SK-N-SH (cell line): ENCODE results near the gene WDR62. TPM values are rescaled to one million over a fixed set of nuclear protein-coding genes. Genes with fewer than 3 reads are reported as not detected.

ENCODE experiments used
- CTCF ChIA-PET: fragments of 300-600, 350-600 bp; formaldehyde crosslinking; extraction: SDS; loops from one replicate; lab custom pipeline; 2021; lab: Yijun Ruan, JAX
- POLR2A ChIA-PET: fragments of 350-600 bp; sonication (Branson Sonifier 250); formaldehyde crosslinking; extraction: SDS; loops from one replicate; lab custom pipeline; 2020; ENCODE audit warnings: antibody characterized with exemption, inconsistent platforms; lab: Yijun Ruan, JAX
- DNase-seq: peaks from one replicate; pipeline ENCODE4 v3.0.0; 2012
- H2AFZ ChIP-seq: fragments of 200-600 bp; sonication (generic); 2 replicates; pipeline ENCODE4 v1.8.1; 2016; ENCODE audit warnings: antibody characterized with exemption, mild to moderate bottlenecking, low read depth
- H3F3A ChIP-seq: fragments of 200-600 bp; sonication (generic); replicated peaks from 2 replicates; pipeline ENCODE3; 2016; ENCODE audit warnings: antibody characterized with exemption, mild to moderate bottlenecking; ENCODE audit not compliant: insufficient read depth
- H3K27ac ChIP-seq, 2 experiments: fragments of 200-500 bp in 1 of 2; fragments of 200-600 bp in 1 of 2; sonication (Bioruptor generic) in 1 of 2; sonication (generic), shearing (Covaris generic) in 1 of 2; 2 replicates each; pipeline versions ENCODE4 v1.5.1 to v1.6.1; 2014 to 2016; ENCODE audit warnings: low read depth in 2 of 2, inconsistent platforms in 1 of 2, low read length in 1 of 2, mild to moderate bottlenecking in 1 of 2, mixed read lengths in 1 of 2
- H3K27me3 ChIP-seq: fragments of 200-600 bp; sonication (generic), shearing (Covaris generic); 2 replicates; pipeline ENCODE4 v1.6.1; 2016; ENCODE audit warnings: mixed run types; ENCODE audit not compliant: insufficient read depth
- H3K36me3 ChIP-seq, 2 experiments: fragments of 200-500 bp in 1 of 2; fragments of 200-600 bp in 1 of 2; sonication (Bioruptor generic) in 1 of 2; sonication (generic) in 1 of 2; replicated peaks in 1 of 2; 2 replicates each; pipeline versions ENCODE3 to v1.5.1; 2014 to 2016; ENCODE audit warnings: low read length in 1 of 2, mild to moderate bottlenecking in 1 of 2; ENCODE audit not compliant: insufficient read depth in 2 of 2, control insufficient read depth in 1 of 2
- H3K4me1 ChIP-seq, 2 experiments: fragments of 200-500 bp in 1 of 2; fragments of 200-600 bp in 1 of 2; sonication (Bioruptor generic) in 1 of 2; sonication (generic), shearing (Covaris generic) in 1 of 2; 2 replicates each; pipeline versions ENCODE4 v1.5.1 to v1.6.1; 2014 to 2016; ENCODE audit warnings: low read depth in 1 of 2, low read length in 1 of 2, mixed run types in 1 of 2; ENCODE audit not compliant: insufficient read depth in 2 of 2, control insufficient read depth in 1 of 2
- H3K4me2 ChIP-seq: fragments of 200-600 bp; sonication (generic), shearing (Covaris generic); 2 replicates; pipeline ENCODE4 v1.6.1; 2017; ENCODE audit warnings: mixed run types
- H3K4me3 ChIP-seq, 2 experiments: fragments of 200-500 bp in 1 of 2; fragments of 200-600 bp in 1 of 2; sonication (Bioruptor generic) in 1 of 2; sonication (generic), shearing (Covaris generic) in 1 of 2; 2 replicates each; pipeline versions ENCODE4 v1.5.1 to v1.8.1; 2014 to 2016; ENCODE audit warnings: low read depth in 2 of 2, inconsistent platforms in 1 of 2, low read length in 1 of 2, mild to moderate bottlenecking in 1 of 2, mixed read lengths in 1 of 2, moderate library complexity in 1 of 2
- H3K79me2 ChIP-seq: fragments of 200-600 bp; sonication (generic); 2 replicates; pipeline ENCODE4 v1.8.1; 2017; ENCODE audit warnings: mild to moderate bottlenecking; ENCODE audit not compliant: insufficient read depth
- H3K9ac ChIP-seq: fragments of 200-600 bp; sonication (generic); 2 replicates; pipeline ENCODE4 v1.6.1; 2017; ENCODE audit warnings: mixed run types
- H3K9me2 ChIP-seq: fragments of 200-600 bp; sonication (generic); 2 replicates; pipeline ENCODE4 v1.6.1; 2017; ENCODE audit warnings: mixed run types
- H3K9me3 ChIP-seq: fragments of 200-600 bp; sonication (generic); 2 replicates; pipeline ENCODE4 v1.6.1; 2017; ENCODE audit warnings: mixed run types, mild to moderate bottlenecking, moderate library complexity
- H4K20me1 ChIP-seq: fragments of 200-600 bp; sonication (generic); 2 replicates; pipeline ENCODE4 v1.6.1; 2017; ENCODE audit warnings: mild to moderate bottlenecking, mixed run types; ENCODE audit not compliant: insufficient read depth
- CHD2 ChIP-seq: fragments of 150-350 bp; IDR thresholded peaks from 2 replicates; pipeline ENCODE4 v1.6.1; 2018; ENCODE audit warnings: low read length; ENCODE audit not compliant: partially characterized antibody
- EP300 ChIP-seq, 2 experiments: IDR thresholded peaks; 2 replicates each; pipeline versions ENCODE4 v1.4.0 to v1.6.1; 2012; ENCODE audit warnings: borderline replicate concordance in 1 of 2, low read depth in 1 of 2, low read length in 1 of 2
- FOSL2 ChIP-seq: IDR thresholded peaks from 2 replicates; pipeline ENCODE4 v1.4.0; 2012; ENCODE audit warnings: low read depth, mild to moderate bottlenecking, moderate library complexity, borderline replicate concordance
- FOXJ3 ChIP-seq: sonication (generic); formaldehyde crosslinking; IDR thresholded peaks from 2 replicates; pipeline ENCODE4 v1.5.1; 2020; ENCODE audit warnings: mild to moderate bottlenecking, missing genetic modification reagents
- IRF3 ChIP-seq: fragments of 150-350 bp; IDR thresholded peaks from 2 replicates; pipeline ENCODE4 v1.6.1; 2016; ENCODE audit warnings: mild to moderate bottlenecking, low read depth, low read length
- JUND ChIP-seq: IDR thresholded peaks from 2 replicates; pipeline ENCODE4 v1.4.0; 2012
- MEF2A ChIP-seq: IDR thresholded peaks from 2 replicates; pipeline ENCODE4 v1.4.0; 2012; ENCODE audit warnings: low read depth, borderline replicate concordance
- MXI1 ChIP-seq: IDR thresholded peaks from 2 replicates; pipeline ENCODE4 v1.6.1; 2012; ENCODE audit warnings: mild to moderate bottlenecking, low read depth, low read length, improper control_type of control experiment
- NRF1 ChIP-seq: IDR thresholded peaks from 2 replicates; pipeline ENCODE4 v1.6.1; 2012; ENCODE audit warnings: low read depth, mild to moderate bottlenecking, low read length
- PBX3 ChIP-seq: IDR thresholded peaks from 2 replicates; pipeline ENCODE4; 2012
- RAD21 ChIP-seq: IDR thresholded peaks from 2 replicates; pipeline ENCODE4 v1.6.1; 2012; ENCODE audit warnings: mild to moderate bottlenecking, low read length
- REST ChIP-seq: IDR thresholded peaks from 2 replicates; pipeline ENCODE4 v1.6.1; 2012; ENCODE audit warnings: mild to moderate bottlenecking, low read depth, low read length, moderate library complexity
- RFX5 ChIP-seq: IDR thresholded peaks from 2 replicates; pipeline ENCODE4 v1.6.1; 2012; ENCODE audit warnings: mild to moderate bottlenecking, improper control_type of control experiment, low read length
- TCF12 ChIP-seq: IDR thresholded peaks from 2 replicates; pipeline ENCODE4 v1.4.0; 2012
- USF1 ChIP-seq: IDR thresholded peaks from 2 replicates; pipeline ENCODE4 v1.4.0; 2012; ENCODE audit warnings: low read depth, borderline replicate concordance
- USF2 ChIP-seq: fragments of 150-350 bp; IDR thresholded peaks from 2 replicates; pipeline ENCODE4 v1.6.1; 2017; ENCODE audit warnings: antibody characterized with exemption, low read length, low read depth, borderline replicate concordance
- YY1 ChIP-seq: IDR thresholded peaks from 2 replicates; pipeline ENCODE4 v1.4.0; 2012; ENCODE audit warnings: low read depth, mild to moderate bottlenecking
- WGBS: methylation state at CpG from one replicate; pipeline ENCODE4 v1.1.6; 2017; ENCODE audit warnings: low lambda C conversion rate; 5-methylcytosine and 5-hydroxymethylcytosine counted together
- polyA plus RNA-seq, 3 experiments: library from polyadenylated mRNA; depleted of rRNA; stranded (reverse); fragments of >200 nt; gene quantifications; 2 replicates each; pipeline ENCODE4 v1.2.3, GENCODE V29; 2012

Gene WDR62
- polyA plus RNA-seq, 1 of the 3 experiments (the other 2 are of a cell fraction) = 5.3 TPM

GRCh38 chr19:36097036-36097435 is 42.3 kb downstream of the WDR62 start:
- no peak overlapping the region for H2AFZ ChIP-seq
- H3K27ac ChIP-seq = no peak overlapping the region
- no peak overlapping the region for H3K4me2 ChIP-seq
- no peaks in the 10 kb centered on the region for H3K4me1 ChIP-seq
- H3K79me2 ChIP-seq = no peaks in the 10 kb centered on the region
- H3K9me2 ChIP-seq = no peaks in the 10 kb centered on the region
- no peaks in the 10 kb centered on the region for H3K9me3 ChIP-seq
- no peaks in the 10 kb centered on the region for H3F3A ChIP-seq
- 97% methylated on average over 6 of the region's 6 CpGs for WGBS
- ChIA-PET POLR2A (no interaction called here), CTCF (no interaction called here)
- no peaks in the 10 kb centered on the region for H3K27me3 ChIP-seq
- H4K20me1 ChIP-seq = no peaks in the 10 kb centered on the region
- H3K4me3 ChIP-seq = no peak overlapping the region
- no peak for TF ChIP-seq FOSL2
- TF ChIP-seq NRF1 = no peak
- no peak for TF ChIP-seq USF1
- no peak for TF ChIP-seq REST
- no peak for TF ChIP-seq JUND
- TF ChIP-seq USF2 = no peak
- no peak for TF ChIP-seq IRF3
- no peak for TF ChIP-seq FOXJ3 (CRISPR knock-in tag)
- TF ChIP-seq MXI1 = no peak
- no peak for TF ChIP-seq YY1
- no peak for TF ChIP-seq PBX3
- no peak for TF ChIP-seq MEF2A
- no peak for TF ChIP-seq TCF12
- TF ChIP-seq RAD21 = no peak
- no peak for TF ChIP-seq RFX5
- no peak for TF ChIP-seq EP300 (IDR thresholded peaks at IDR 0.05; ENCODE audit: borderline replicate concordance in 1 of 2, low read depth in 1 of 2, low read length in 1 of 2)
- TF ChIP-seq CHD2 = no peak
- H3K36me3 ChIP-seq = peaks cover 0 to 3% of the 10 kb centered on the region in 2 experiments
- no peak overlapping the region for H3K9ac ChIP-seq
- no peak for DNase-seq
